GM20000 (cell line): ENCODE data around the gene FGF10.

Experiments
- DNase-seq: peaks from one replicate; pipeline ENCODE4 v3.0.0; 2012; ENCODE audit warnings: low spot score
- TF ChIP-seq, protein P1 (sequence below): IDR thresholded peaks from 2 replicates; pipeline ENCODE4 v1.5.1; 2012; ENCODE audit warnings: mild to moderate bottlenecking, control low read depth; ENCODE audit errors: extremely low read depth, missing control alignments

The FGF10 gene

DNA sequence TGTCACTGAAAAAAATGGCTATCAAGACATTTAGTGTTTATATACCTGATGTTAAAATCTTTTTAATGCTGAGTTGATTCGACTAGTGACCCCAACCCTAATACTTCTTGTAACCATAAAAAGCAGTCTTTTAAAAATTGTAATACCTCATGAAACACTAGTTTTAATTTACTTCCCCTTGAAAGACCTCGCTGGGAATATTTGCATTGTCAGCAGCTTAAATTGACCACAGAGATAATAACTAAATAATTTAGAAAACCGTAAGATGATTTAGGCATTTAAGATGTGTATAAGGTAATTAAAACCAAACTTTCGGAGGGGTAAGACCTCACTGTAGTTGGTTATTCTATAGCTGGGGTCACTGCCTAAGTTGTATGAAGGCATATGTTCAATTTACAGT lies 89.8 kb downstream of the FGF10 start:
- no peak for DNase-seq
- TF ChIP-seq, protein P1, sequence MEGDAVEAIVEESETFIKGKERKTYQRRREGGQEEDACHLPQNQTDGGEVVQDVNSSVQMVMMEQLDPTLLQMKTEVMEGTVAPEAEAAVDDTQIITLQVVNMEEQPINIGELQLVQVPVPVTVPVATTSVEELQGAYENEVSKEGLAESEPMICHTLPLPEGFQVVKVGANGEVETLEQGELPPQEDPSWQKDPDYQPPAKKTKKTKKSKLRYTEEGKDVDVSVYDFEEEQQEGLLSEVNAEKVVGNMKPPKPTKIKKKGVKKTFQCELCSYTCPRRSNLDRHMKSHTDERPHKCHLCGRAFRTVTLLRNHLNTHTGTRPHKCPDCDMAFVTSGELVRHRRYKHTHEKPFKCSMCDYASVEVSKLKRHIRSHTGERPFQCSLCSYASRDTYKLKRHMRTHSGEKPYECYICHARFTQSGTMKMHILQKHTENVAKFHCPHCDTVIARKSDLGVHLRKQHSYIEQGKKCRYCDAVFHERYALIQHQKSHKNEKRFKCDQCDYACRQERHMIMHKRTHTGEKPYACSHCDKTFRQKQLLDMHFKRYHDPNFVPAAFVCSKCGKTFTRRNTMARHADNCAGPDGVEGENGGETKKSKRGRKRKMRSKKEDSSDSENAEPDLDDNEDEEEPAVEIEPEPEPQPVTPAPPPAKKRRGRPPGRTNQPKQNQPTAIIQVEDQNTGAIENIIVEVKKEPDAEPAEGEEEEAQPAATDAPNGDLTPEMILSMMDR: no peak

DNA sequence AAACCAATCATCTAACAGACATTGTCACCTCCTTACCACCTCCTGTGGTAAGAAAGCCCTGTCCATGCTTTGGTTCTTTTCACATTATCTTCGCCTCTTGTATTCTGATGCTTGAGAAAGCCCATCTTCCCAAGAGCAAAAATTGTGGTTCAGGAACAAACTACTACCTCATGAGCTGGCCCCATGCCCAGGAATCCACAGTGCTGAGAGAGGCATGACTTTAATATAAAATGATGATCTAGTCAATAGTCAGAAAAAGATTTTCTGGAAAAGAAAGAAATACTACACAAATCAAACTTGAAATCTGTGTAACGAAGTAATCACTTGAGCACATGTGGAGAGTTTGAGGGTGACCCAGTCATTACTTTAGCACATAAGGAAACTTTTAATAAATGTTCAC lies 94.7 kb downstream of the FGF10 start:
- TF ChIP-seq, protein P1: no peak
- DNase-seq: no peak

DNA sequence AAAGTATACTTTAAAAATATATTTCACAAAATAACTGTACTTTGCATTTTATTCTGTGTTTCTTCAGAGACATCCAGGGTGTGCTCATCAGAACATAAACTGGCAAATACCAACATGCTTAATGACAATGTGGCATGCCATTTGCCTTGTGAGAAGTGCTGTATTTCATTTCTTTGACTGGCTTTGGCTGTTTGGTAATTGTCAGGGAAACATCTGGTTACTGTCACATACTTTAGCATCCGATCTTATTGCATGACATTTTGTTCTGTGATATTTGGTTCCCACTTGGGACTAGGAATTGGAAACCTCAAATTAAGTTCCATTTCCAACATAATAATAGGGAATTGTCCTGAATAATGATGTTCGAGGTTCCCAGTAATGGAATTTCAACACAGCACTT lies 96.5 kb downstream of the FGF10 start:
- DNase-seq: no peak
- TF ChIP-seq, protein P1: no peak

DNA sequence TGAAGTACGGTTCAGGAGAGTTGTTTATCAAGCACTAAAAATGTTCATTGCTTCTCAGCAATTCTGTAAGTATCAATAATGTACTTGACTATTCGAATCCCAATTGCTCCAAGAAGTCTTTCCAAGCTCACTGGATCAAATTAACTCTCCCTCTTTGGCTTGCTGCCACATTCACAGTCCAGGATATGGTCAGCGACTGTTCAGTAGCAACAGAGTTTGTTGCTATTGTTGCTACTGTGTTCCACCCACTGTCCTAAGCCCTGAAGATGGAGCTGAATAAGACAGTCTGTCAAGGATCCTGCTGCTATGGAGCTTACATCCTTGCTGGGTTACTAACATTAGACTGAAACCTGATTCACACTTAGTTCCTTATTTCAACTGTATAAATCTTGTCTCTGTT lies 110.8 kb downstream of the FGF10 start:
- TF ChIP-seq, protein P1: no peak

DNA sequence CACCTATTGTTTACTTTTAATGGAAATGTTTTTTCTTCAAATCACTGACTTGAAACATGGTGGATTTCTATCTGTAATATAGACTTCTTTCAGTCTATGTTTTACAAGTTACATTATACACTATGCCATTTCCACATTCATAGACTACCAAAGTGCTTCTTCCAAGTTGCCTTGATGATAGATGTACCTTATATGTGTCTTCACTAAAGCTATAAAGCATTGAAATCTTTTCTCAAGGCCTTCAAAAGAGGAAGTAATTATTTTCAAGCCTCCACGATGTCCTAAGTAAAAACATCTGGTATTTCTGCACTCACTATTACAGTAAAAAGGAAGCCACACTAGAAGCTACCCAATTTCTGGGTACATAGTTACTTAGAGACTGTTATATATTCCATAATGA lies 113.3 kb downstream of the FGF10 start:
- no peak for DNase-seq
- TF ChIP-seq, protein P1: no peak

More for the DNA sequence above, 110.8 kb downstream of the FGF10 start:
- DNase-seq: no peak

DNA sequence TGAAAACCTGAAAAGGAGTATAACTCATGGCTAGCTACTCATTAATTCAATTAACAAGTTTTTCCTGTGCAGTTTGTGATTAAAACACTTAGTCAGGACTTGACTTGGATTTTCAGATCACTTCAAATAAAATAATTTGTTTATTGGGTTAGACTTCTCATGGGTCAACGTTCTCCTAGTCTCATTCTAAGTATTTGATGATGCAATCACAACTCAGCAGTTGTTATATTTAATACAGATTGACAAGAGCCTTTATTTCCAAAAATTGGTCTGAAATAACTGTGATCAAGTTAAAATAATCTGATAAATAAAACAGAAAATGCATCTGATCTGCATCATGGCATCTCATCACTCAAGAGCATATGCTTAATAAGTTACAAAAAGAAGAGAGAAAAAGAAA lies 113.9 kb downstream of the FGF10 start:
- no peak for DNase-seq
- TF ChIP-seq, protein P1: no peak

DNA sequence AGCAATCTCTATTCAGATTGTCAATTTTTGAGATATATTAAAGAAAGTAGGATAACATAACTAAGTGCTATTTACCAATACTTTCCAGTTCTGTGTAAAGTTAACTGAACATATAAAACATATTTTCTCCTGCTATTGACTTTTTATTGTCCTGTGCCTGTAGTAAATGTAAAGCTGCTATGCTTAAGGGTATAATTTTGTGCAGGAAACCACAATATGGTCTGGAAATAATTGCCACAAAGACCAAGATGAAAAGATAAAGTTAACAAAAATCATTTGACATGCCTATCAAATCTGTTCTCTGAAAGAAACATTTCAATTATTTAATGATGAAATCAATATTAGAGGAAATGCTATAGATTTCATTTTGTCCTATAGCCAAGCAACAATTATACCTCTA lies 121.3 kb downstream of the FGF10 start:
- TF ChIP-seq, protein P1: no peak
- DNase-seq: no peak
